ENCODE data around the gene WDFY4. TPM values are rescaled to one million over a fixed set of nuclear protein-coding genes. Genes with fewer than 3 reads are reported as not detected.

The WDFY4 gene
- total RNA-seq, 1 experiment from 2014 or later: 0.23 TPM

GRCh38 chr10:48779546-48780152 lies 95.0 kb downstream of the WDFY4 start:
- intact Hi-C loops (cut with micrococcal nuclease; ENCODE audit: unreplicated experiment): no loop called here
- BruUV-seq (replicated peaks): no TSS peak
- ChIA-PET CTCF (no interaction called here), POLR2A (no interaction called here)
- no peaks in the 10 kb centered on the region for H3K9me3 ChIP-seq (ENCODE audit: control insufficient read depth, insufficient read depth, low read depth, low read length)
- in situ Hi-C loops (cut with HindIII; ENCODE audit: low pct_unique_long_range_greater_than_20kb, low sequenced_read_pairs): no loop called here
- H3K27me3 ChIP-seq (ENCODE audit: control insufficient read depth, insufficient read depth, low read length): peaks cover 2% of the 10 kb centered on the region; the same call in 1 of the 2 replicates
- H3K4me3 ChIP-seq (ENCODE audit: low read depth in 2 of 2, low read length in 2 of 2): no peak overlapping the region
- TF ChIP-seq REST (IDR thresholded peaks at IDR 0.05; ENCODE audit: insufficient read depth in 1 of 2, low read depth in 2 of 2, low read length in 1 of 2) (no peak), CTCF (IDR thresholded peaks at IDR 0.05) (no peak), POLR2AphosphoS5 (IDR thresholded peaks at IDR 0.05; ENCODE audit: low read depth, low read length) (no peak), TCF7L2 (IDR thresholded peaks at IDR 0.05; ENCODE audit: low read depth, low read length) (no peak), SIN3A (IDR thresholded peaks at IDR 0.05; ENCODE audit: borderline replicate concordance, insufficient read depth, low read depth, low read length) (no peak)
- DNase-seq (ENCODE audit: low read depth, low spot score) (no peak), ATAC-seq (no peak)
- H3K27ac ChIP-seq (ENCODE audit: low read length): no peak overlapping the region
- H3K4me1 ChIP-seq (ENCODE audit: control insufficient read depth, insufficient read depth, low read length): no peaks in the 10 kb centered on the region
- H3K36me3 ChIP-seq (ENCODE audit: control insufficient read depth, insufficient read depth, low read length): no peaks in the 10 kb centered on the region

GRCh38 chr10:48780341-48780740 lies 95.7 kb downstream of the WDFY4 start:
- Histone ChIP-seq H3K4me1 (ENCODE audit: control insufficient read depth, insufficient read depth, low read length) (no peaks in the 10 kb centered on the region), H3K27me3 (ENCODE audit: control insufficient read depth, insufficient read depth, low read length) (peaks cover 2% of the 10 kb centered on the region; the same call in 1 of the 2 replicates)
- CTCF ChIA-PET: no interaction called here

GRCh38 chr10:48782386-48782785 lies 97.7 kb downstream of the WDFY4 start:
- TF ChIP-seq POLR2AphosphoS5 (IDR thresholded peaks at IDR 0.05; ENCODE audit: low read depth, low read length) (no peak), TCF7L2 (IDR thresholded peaks at IDR 0.05; ENCODE audit: low read depth, low read length) (no peak), REST (IDR thresholded peaks at IDR 0.05; ENCODE audit: insufficient read depth in 1 of 2, low read depth in 2 of 2, low read length in 1 of 2) (no peak), CTCF (IDR thresholded peaks at IDR 0.05) (no peak), SIN3A (IDR thresholded peaks at IDR 0.05; ENCODE audit: borderline replicate concordance, insufficient read depth, low read depth, low read length) (no peak)
- H3K4me1 ChIP-seq (ENCODE audit: control insufficient read depth, insufficient read depth, low read length): no peaks in the 10 kb centered on the region
- BruUV-seq (replicated peaks): no TSS peak
- no peaks in the 10 kb centered on the region for H3K9me3 ChIP-seq (ENCODE audit: control insufficient read depth, insufficient read depth, low read depth, low read length)
- ChIA-PET CTCF (no interaction called here), POLR2A (no interaction called here)
- in situ Hi-C loops (cut with HindIII; ENCODE audit: low pct_unique_long_range_greater_than_20kb, low sequenced_read_pairs) (no loop called here), intact Hi-C loops (cut with micrococcal nuclease; ENCODE audit: unreplicated experiment) (no loop called here)
- H3K27me3 ChIP-seq (ENCODE audit: control insufficient read depth, insufficient read depth, low read length): peaks cover 10% of the 10 kb centered on the region
- H3K36me3 ChIP-seq (ENCODE audit: control insufficient read depth, insufficient read depth, low read length): no peaks in the 10 kb centered on the region
- no peak overlapping the region for H3K4me3 ChIP-seq (ENCODE audit: low read depth in 2 of 2, low read length in 2 of 2)
- H3K27ac ChIP-seq (ENCODE audit: low read length): no peak overlapping the region
- DNase-seq (ENCODE audit: low read depth, low spot score): no peak
- no peak for ATAC-seq

More at GRCh38 chr10:48780341-48780740, 95.7 kb downstream of the WDFY4 start:
- no peak for TF ChIP-seq SIN3A (IDR thresholded peaks at IDR 0.05; ENCODE audit: borderline replicate concordance, insufficient read depth, low read depth, low read length)
- BruUV-seq (replicated peaks): no TSS peak
- no peak for ATAC-seq
- DNase-seq (ENCODE audit: low read depth, low spot score): no peak
- in situ Hi-C loops (cut with HindIII; ENCODE audit: low pct_unique_long_range_greater_than_20kb, low sequenced_read_pairs): no loop called here
- Histone ChIP-seq H3K36me3 (ENCODE audit: control insufficient read depth, insufficient read depth, low read length) (no peaks in the 10 kb centered on the region), H3K4me3 (ENCODE audit: low read depth in 2 of 2, low read length in 2 of 2) (no peak overlapping the region), H3K9me3 (ENCODE audit: control insufficient read depth, insufficient read depth, low read depth, low read length) (no peaks in the 10 kb centered on the region), H3K27ac (ENCODE audit: low read length) (no peak overlapping the region)
- intact Hi-C loops (cut with micrococcal nuclease; ENCODE audit: unreplicated experiment): no loop called here
- POLR2A ChIA-PET: no interaction called here
